ENCODE data around the gene PHLPP1. TPM values are rescaled to one million over a fixed set of nuclear protein-coding genes. Genes with fewer than 3 reads are reported as not detected.

The PHLPP1 gene
- total RNA-seq, 2 donors from 2014 or later = 8.6 to 20.8 TPM

DNA sequence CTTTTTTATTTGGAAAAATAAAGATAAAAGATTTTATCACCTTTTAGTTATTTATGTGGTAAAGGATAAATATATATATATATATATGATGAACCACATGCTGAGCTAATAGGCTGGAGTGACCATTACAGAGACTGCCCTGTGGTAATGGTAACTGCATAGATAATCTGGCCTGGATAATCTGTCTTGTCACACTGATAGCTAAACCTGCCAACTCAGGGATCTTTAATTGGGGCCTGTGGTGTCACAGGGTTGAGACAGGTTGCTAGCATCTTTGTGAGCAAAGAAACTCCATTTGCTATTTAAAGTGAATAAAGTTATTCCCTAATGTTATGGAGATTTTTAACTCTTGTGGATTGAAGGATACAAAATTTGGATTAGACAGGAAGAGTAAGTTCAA lies 203.0 kb downstream of the PHLPP1 start:
- Histone ChIP-seq H3K4me1 (no peaks in the 10 kb centered on the region), H3K9me3 (no peaks in the 10 kb centered on the region), H3K27me3 (no peaks in the 10 kb centered on the region), H3K4me3 (no peak overlapping the region), H3K36me3 (replicated peaks in 1 of 2; ENCODE audit: insufficient read depth in 1 of 2, low read depth in 2 of 2) (no peaks in the 10 kb centered on the region), H3K27ac (no peak overlapping the region)
- no peak for TF ChIP-seq POLR2A (IDR thresholded peaks at IDR 0.05)
- no peak for TF ChIP-seq CTCF (IDR thresholded peaks at IDR 0.05)
- DNase-seq = no peak
- ATAC-seq = no peak
- intact Hi-C loops (cut with DNase I) = no loop called here

- Histone ChIP-seq H3K4me3 (no peak overlapping the region), H3K27me3 (no peaks in the 10 kb centered on the region), H3K9me3 (no peaks in the 10 kb centered on the region), H3K36me3 (replicated peaks in 1 of 2; ENCODE audit: insufficient read depth in 1 of 2, low read depth in 2 of 2) (peaks cover 0 to 1% of the 10 kb centered on the region in 2 donors), H3K27ac (no peak overlapping the region), H3K4me1 (no peaks in the 10 kb centered on the region)
- DNase-seq (no peak), ATAC-seq (no peak)
- intact Hi-C loops (cut with DNase I) = no loop called here
- no peak for TF ChIP-seq CTCF (IDR thresholded peaks at IDR 0.05)
- TF ChIP-seq POLR2A (IDR thresholded peaks at IDR 0.05) = no peak
- WGBS, 2 donors = 65 to 67% methylated on average over 2 of the region's 2 CpGs
Measured at GRCh38 chr18:62919109-62919838, 203.9 kb downstream of the PHLPP1 start.

DNA sequence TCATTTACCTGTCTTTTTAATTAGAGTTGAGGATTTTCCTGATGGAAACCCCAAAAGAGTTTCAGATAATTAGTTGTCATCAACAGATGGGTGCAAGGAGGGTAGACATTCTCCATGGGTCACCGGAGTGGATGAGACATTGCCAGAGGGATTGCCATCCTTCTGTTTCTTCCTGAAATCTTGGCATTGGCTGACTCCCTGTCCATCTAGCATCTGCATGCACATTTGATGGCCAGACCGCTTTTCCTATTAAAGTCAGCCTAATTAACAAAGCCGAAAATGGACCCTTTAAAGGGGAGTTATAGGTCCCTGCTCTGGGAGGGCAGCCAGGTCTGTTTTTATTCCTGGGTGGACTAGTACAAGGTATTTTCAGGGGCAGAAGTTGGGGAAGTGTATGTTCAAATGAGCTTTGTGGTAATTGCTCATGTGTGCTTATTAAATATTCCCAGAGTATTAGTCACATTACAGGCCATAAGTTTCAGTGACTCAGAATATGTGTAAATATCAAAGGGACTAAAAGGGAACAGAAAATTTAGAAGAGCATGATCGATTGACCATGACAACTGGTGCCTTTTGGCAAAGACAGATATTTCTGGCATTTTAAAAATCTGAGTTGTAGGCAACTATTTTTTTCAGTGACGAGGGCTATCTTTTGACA lies 209.8 kb downstream of the PHLPP1 start:
- H3K9me3 ChIP-seq = no peaks in the 10 kb centered on the region
- ATAC-seq (no peak), DNase-seq (no peak)
- no peaks in the 10 kb centered on the region for H3K4me1 ChIP-seq
- no peaks in the 10 kb centered on the region for H3K27me3 ChIP-seq
- no peak overlapping the region for H3K4me3 ChIP-seq
- H3K27ac ChIP-seq = no peak overlapping the region
- no peak for TF ChIP-seq POLR2A (IDR thresholded peaks at IDR 0.05)
- TF ChIP-seq CTCF (IDR thresholded peaks at IDR 0.05) = no peak
- WGBS, 2 donors = 94 to 96% methylated on average over 5 of the region's 5 CpGs
- H3K36me3 ChIP-seq (replicated peaks in 1 of 2; ENCODE audit: insufficient read depth in 1 of 2, low read depth in 2 of 2) = peaks cover 0 to 1% of the 10 kb centered on the region in 2 donors
- intact Hi-C loops (cut with DNase I) = no loop called here

GRCh38 chr18:62928326-62928725 lies 213.0 kb downstream of the PHLPP1 start:
- H3K36me3 ChIP-seq (replicated peaks in 1 of 2; ENCODE audit: insufficient read depth in 1 of 2, low read depth in 2 of 2) = peaks cover 0 to 1% of the 10 kb centered on the region in 2 donors
- no peak overlapping the region for H3K27ac ChIP-seq
- H3K4me3 ChIP-seq = no peak overlapping the region
- no peak for TF ChIP-seq CTCF (IDR thresholded peaks at IDR 0.05)
- TF ChIP-seq POLR2A (IDR thresholded peaks at IDR 0.05) = no peak
- intact Hi-C loops (cut with DNase I) = no loop called here
- WGBS, 2 donors = 69 to 89% methylated on average over 1 of the region's 1 CpG
- no peaks in the 10 kb centered on the region for H3K4me1 ChIP-seq
- no peaks in the 10 kb centered on the region for H3K27me3 ChIP-seq
- DNase-seq = no peak
- no peak for ATAC-seq
- no peaks in the 10 kb centered on the region for H3K9me3 ChIP-seq
